Adrenal gland (tissue), 5 donors: ENCODE data around the gene KCNJ16.

Experiments used
- CTCF ChIP-seq, 6 experiments: fragments of 450-650 bp in 4 of 6; fragments of 200-600 bp in 2 of 6; sonication (generic) in 1 of 6; IDR thresholded peaks; 1 replicate in 5 of 6; 2 replicates in 1 of 6; pipeline versions ENCODE4 v1.5.1 to v1.8.0; 2016 to 2021; ENCODE audit warnings: antibody characterized with exemption in 6 of 6, mild to moderate bottlenecking in 2 of 6, moderate library complexity in 1 of 6
- POLR2A ChIP-seq, 2 donors: fragments of 450-650 bp; IDR thresholded peaks; one replicate each; pipeline ENCODE4 v1.6.1; 2017; ENCODE audit warnings: antibody characterized with exemption in 2 of 2, mild to moderate bottlenecking in 2 of 2, moderate library complexity in 1 of 2
- donor health status: DM: no; HTN: no; CAD: no.

DNA sequence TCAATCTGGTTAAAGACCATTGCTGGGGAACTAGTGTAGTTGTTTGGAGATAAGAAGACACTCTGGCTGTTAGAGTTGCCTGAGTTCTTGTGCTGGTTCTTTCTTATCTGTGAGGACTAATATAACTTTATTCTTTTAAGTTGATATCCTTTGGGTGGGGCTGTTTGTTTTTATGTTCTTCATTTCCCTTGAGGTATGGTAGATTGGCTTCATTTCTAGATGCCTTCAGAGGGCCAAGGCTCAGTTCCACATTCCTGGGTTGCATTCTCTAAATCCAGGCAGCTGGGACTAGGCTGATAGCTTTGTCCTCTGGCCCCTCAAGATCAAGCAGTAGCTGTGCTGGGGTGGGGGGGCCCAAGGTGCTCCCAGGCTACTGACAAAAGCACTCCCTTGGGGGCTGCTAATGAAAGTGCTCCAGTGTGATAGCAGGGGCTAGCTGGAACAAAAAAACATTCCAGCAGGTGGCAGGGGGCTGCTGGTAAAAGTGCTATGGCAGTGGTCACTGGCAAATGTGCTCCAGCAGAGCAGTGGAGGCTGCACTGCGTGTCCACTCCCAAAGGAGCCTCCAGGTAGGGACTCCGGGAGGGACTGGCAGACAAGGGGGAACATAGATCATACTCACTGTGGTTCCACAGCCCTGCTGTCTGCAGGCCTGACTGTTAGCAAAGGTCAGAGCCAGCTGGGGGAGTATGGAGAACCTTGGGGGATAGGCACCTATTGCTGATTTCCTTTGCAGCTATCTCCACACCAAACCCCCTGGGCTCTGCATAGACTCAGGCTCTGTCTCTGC lies 45.9 kb upstream of the KCNJ16 start:
- TF ChIP-seq CTCF (IDR thresholded peaks at IDR 0.05): no peak
- TF ChIP-seq POLR2A (IDR thresholded peaks at IDR 0.05): no peak
